SK-N-SH (cell line): Measurements from ENCODE around the gene SLCO4A1. TPM values are rescaled to one million over a fixed set of nuclear protein-coding genes. Genes with fewer than 3 reads are reported as not detected.

ENCODE experiments used
- CTCF ChIA-PET: fragments of 300-600, 350-600 bp; formaldehyde crosslinking; extraction: SDS; loops from one replicate; lab custom pipeline; 2021; lab: Yijun Ruan, JAX
- POLR2A ChIA-PET: fragments of 350-600 bp; sonication (Branson Sonifier 250); formaldehyde crosslinking; extraction: SDS; loops from one replicate; lab custom pipeline; 2020; ENCODE audit warnings: antibody characterized with exemption, inconsistent platforms; lab: Yijun Ruan, JAX
- DNase-seq: peaks from one replicate; pipeline ENCODE4 v3.0.0; 2012
- H2AFZ ChIP-seq: fragments of 200-600 bp; sonication (generic); 2 replicates; pipeline ENCODE4 v1.8.1; 2016; ENCODE audit warnings: antibody characterized with exemption, mild to moderate bottlenecking, low read depth
- H3F3A ChIP-seq: fragments of 200-600 bp; sonication (generic); replicated peaks from 2 replicates; pipeline ENCODE3; 2016; ENCODE audit warnings: antibody characterized with exemption, mild to moderate bottlenecking; ENCODE audit not compliant: insufficient read depth
- H3K27ac ChIP-seq, 2 experiments: fragments of 200-500 bp in 1 of 2; fragments of 200-600 bp in 1 of 2; sonication (Bioruptor generic) in 1 of 2; sonication (generic), shearing (Covaris generic) in 1 of 2; 2 replicates each; pipeline versions ENCODE4 v1.5.1 to v1.6.1; 2014 to 2016; ENCODE audit warnings: low read depth in 2 of 2, inconsistent platforms in 1 of 2, low read length in 1 of 2, mild to moderate bottlenecking in 1 of 2, mixed read lengths in 1 of 2
- H3K27me3 ChIP-seq: fragments of 200-600 bp; sonication (generic), shearing (Covaris generic); 2 replicates; pipeline ENCODE4 v1.6.1; 2016; ENCODE audit warnings: mixed run types; ENCODE audit not compliant: insufficient read depth
- H3K36me3 ChIP-seq, 2 experiments: fragments of 200-500 bp in 1 of 2; fragments of 200-600 bp in 1 of 2; sonication (Bioruptor generic) in 1 of 2; sonication (generic) in 1 of 2; replicated peaks in 1 of 2; 2 replicates each; pipeline versions ENCODE3 to v1.5.1; 2014 to 2016; ENCODE audit warnings: low read length in 1 of 2, mild to moderate bottlenecking in 1 of 2; ENCODE audit not compliant: insufficient read depth in 2 of 2, control insufficient read depth in 1 of 2
- H3K4me1 ChIP-seq, 2 experiments: fragments of 200-500 bp in 1 of 2; fragments of 200-600 bp in 1 of 2; sonication (Bioruptor generic) in 1 of 2; sonication (generic), shearing (Covaris generic) in 1 of 2; 2 replicates each; pipeline versions ENCODE4 v1.5.1 to v1.6.1; 2014 to 2016; ENCODE audit warnings: low read depth in 1 of 2, low read length in 1 of 2, mixed run types in 1 of 2; ENCODE audit not compliant: insufficient read depth in 2 of 2, control insufficient read depth in 1 of 2
- H3K4me2 ChIP-seq: fragments of 200-600 bp; sonication (generic), shearing (Covaris generic); 2 replicates; pipeline ENCODE4 v1.6.1; 2017; ENCODE audit warnings: mixed run types
- H3K4me3 ChIP-seq, 2 experiments: fragments of 200-500 bp in 1 of 2; fragments of 200-600 bp in 1 of 2; sonication (Bioruptor generic) in 1 of 2; sonication (generic), shearing (Covaris generic) in 1 of 2; 2 replicates each; pipeline versions ENCODE4 v1.5.1 to v1.8.1; 2014 to 2016; ENCODE audit warnings: low read depth in 2 of 2, inconsistent platforms in 1 of 2, low read length in 1 of 2, mild to moderate bottlenecking in 1 of 2, mixed read lengths in 1 of 2, moderate library complexity in 1 of 2
- H3K79me2 ChIP-seq: fragments of 200-600 bp; sonication (generic); 2 replicates; pipeline ENCODE4 v1.8.1; 2017; ENCODE audit warnings: mild to moderate bottlenecking; ENCODE audit not compliant: insufficient read depth
- H3K9ac ChIP-seq: fragments of 200-600 bp; sonication (generic); 2 replicates; pipeline ENCODE4 v1.6.1; 2017; ENCODE audit warnings: mixed run types
- H3K9me2 ChIP-seq: fragments of 200-600 bp; sonication (generic); 2 replicates; pipeline ENCODE4 v1.6.1; 2017; ENCODE audit warnings: mixed run types
- H3K9me3 ChIP-seq: fragments of 200-600 bp; sonication (generic); 2 replicates; pipeline ENCODE4 v1.6.1; 2017; ENCODE audit warnings: mixed run types, mild to moderate bottlenecking, moderate library complexity
- H4K20me1 ChIP-seq: fragments of 200-600 bp; sonication (generic); 2 replicates; pipeline ENCODE4 v1.6.1; 2017; ENCODE audit warnings: mild to moderate bottlenecking, mixed run types; ENCODE audit not compliant: insufficient read depth
- ELF1 ChIP-seq: IDR thresholded peaks from 2 replicates; pipeline ENCODE4 v1.4.0; 2012
- EP300 ChIP-seq, 2 experiments: IDR thresholded peaks; 2 replicates each; pipeline versions ENCODE4 v1.4.0 to v1.6.1; 2012; ENCODE audit warnings: borderline replicate concordance in 1 of 2, low read depth in 1 of 2, low read length in 1 of 2
- FOXJ3 ChIP-seq: sonication (generic); formaldehyde crosslinking; IDR thresholded peaks from 2 replicates; pipeline ENCODE4 v1.5.1; 2020; ENCODE audit warnings: mild to moderate bottlenecking, missing genetic modification reagents
- FOXM1 ChIP-seq: IDR thresholded peaks from 2 replicates; pipeline ENCODE4 v1.4.0; 2012; ENCODE audit warnings: low read depth, mild to moderate bottlenecking
- GATA2 ChIP-seq: sonication (generic); formaldehyde crosslinking; IDR thresholded peaks from 2 replicates; pipeline ENCODE4 v1.5.0; 2020; ENCODE audit warnings: mild to moderate bottlenecking, missing genetic modification reagents
- JUND ChIP-seq: IDR thresholded peaks from 2 replicates; pipeline ENCODE4 v1.4.0; 2012
- MAX ChIP-seq: IDR thresholded peaks from 2 replicates; pipeline ENCODE4 v1.4.0; 2012; ENCODE audit warnings: low read depth
- NFIC ChIP-seq: IDR thresholded peaks from 2 replicates; pipeline ENCODE4 v1.4.0; 2012; ENCODE audit warnings: borderline replicate concordance
- PBX3 ChIP-seq: IDR thresholded peaks from 2 replicates; pipeline ENCODE4; 2012
- POLR2AphosphoS5 ChIP-seq: IDR thresholded peaks from 2 replicates; pipeline ENCODE4 v1.6.1; 2012; ENCODE audit warnings: low read depth, low read length
- REST ChIP-seq: IDR thresholded peaks from 2 replicates; pipeline ENCODE4 v1.6.1; 2012; ENCODE audit warnings: mild to moderate bottlenecking, low read depth, low read length, moderate library complexity
- RFX5 ChIP-seq: IDR thresholded peaks from 2 replicates; pipeline ENCODE4 v1.6.1; 2012; ENCODE audit warnings: mild to moderate bottlenecking, improper control_type of control experiment, low read length
- RXRA ChIP-seq: IDR thresholded peaks from 2 replicates; pipeline ENCODE4 v1.4.0; 2012; ENCODE audit warnings: low read depth, mild to moderate bottlenecking, borderline replicate concordance
- SIN3A ChIP-seq: IDR thresholded peaks from 2 replicates; pipeline ENCODE4 v1.6.1; 2012; ENCODE audit warnings: low read depth, mild to moderate bottlenecking, low read length, moderate library complexity, borderline replicate concordance
- TCF12 ChIP-seq: IDR thresholded peaks from 2 replicates; pipeline ENCODE4 v1.4.0; 2012
- TEAD4 ChIP-seq: IDR thresholded peaks from 2 replicates; pipeline ENCODE4 v1.4.0; 2012; ENCODE audit warnings: mild to moderate bottlenecking, borderline replicate concordance; ENCODE audit not compliant: insufficient read depth
- USF2 ChIP-seq: fragments of 150-350 bp; IDR thresholded peaks from 2 replicates; pipeline ENCODE4 v1.6.1; 2017; ENCODE audit warnings: antibody characterized with exemption, low read length, low read depth, borderline replicate concordance
- WGBS: methylation state at CpG from one replicate; pipeline ENCODE4 v1.1.6; 2017; ENCODE audit warnings: low lambda C conversion rate; 5-methylcytosine and 5-hydroxymethylcytosine counted together
- polyA plus RNA-seq, 3 experiments: library from polyadenylated mRNA; depleted of rRNA; stranded (reverse); fragments of >200 nt; gene quantifications; 2 replicates each; pipeline ENCODE4 v1.2.3, GENCODE V29; 2012

Gene SLCO4A1
- polyA plus RNA-seq, 1 of the 3 experiments (the other 2 are of a cell fraction), result 0.33 TPM

GRCh38 chr20:62714006-62714405 lies 71.7 kb downstream of the SLCO4A1 start (continued):
- TF ChIP-seq NFIC, result no peak
- TF ChIP-seq PBX3, result no peak
- TF ChIP-seq JUND, result no peak
- TF ChIP-seq, all 33 proteins: peak for 0

GRCh38 chr20:62714799-62715198 lies 72.5 kb downstream of the SLCO4A1 start:
- no peak overlapping the region for H2AFZ ChIP-seq
- ChIA-PET CTCF (interaction anchor here (1.1 to 1.2 kb wide), 2 partner anchors 37 to 50 kb away, joined by 3 read pairs; no protein-coding TSS in a partner anchor), POLR2A (no interaction called here)
- H3K27me3 ChIP-seq, result peaks cover 14% of the 10 kb centered on the region
- H3K9me3 ChIP-seq, result no peaks in the 10 kb centered on the region
- TF ChIP-seq ELF1, result no peak
- TF ChIP-seq GATA2 (CRISPR knock-in tag), result no peak
- TF ChIP-seq EP300 (IDR thresholded peaks at IDR 0.05; ENCODE audit: borderline replicate concordance in 1 of 2, low read depth in 1 of 2, low read length in 1 of 2), result no peak
- no peak for TF ChIP-seq TCF12
- no peak for TF ChIP-seq TEAD4
- TF ChIP-seq NFIC, result no peak
- no peak for TF ChIP-seq RXRA
- no peak for TF ChIP-seq USF2
- no peak for TF ChIP-seq FOXJ3 (CRISPR knock-in tag)
- TF ChIP-seq REST, result no peak
- no peak for TF ChIP-seq PBX3
- no peak for TF ChIP-seq RFX5
- no peak for TF ChIP-seq FOXM1
- no peak for TF ChIP-seq MAX
- TF ChIP-seq JUND, result no peak
- TF ChIP-seq POLR2AphosphoS5, result no peak
- no peak for TF ChIP-seq SIN3A
- no peaks in the 10 kb centered on the region for H3K9me2 ChIP-seq
- no peak overlapping the region for H3K9ac ChIP-seq
- no peak overlapping the region for H3K4me3 ChIP-seq
- H3K79me2 ChIP-seq, result no peaks in the 10 kb centered on the region
- peaks cover 0 to 14% of the 10 kb centered on the region in 2 experiments; a peak in 2 of 4 replicates for H3K4me1 ChIP-seq
- no peaks in the 10 kb centered on the region for H4K20me1 ChIP-seq
- no peak for DNase-seq
- no peak overlapping the region for H3K27ac ChIP-seq
- H3K4me2 ChIP-seq, result no peak overlapping the region
- WGBS, result 94% methylated on average over 6 of the region's 6 CpGs
- peaks cover 4% of the 10 kb centered on the region for H3F3A ChIP-seq
- no peaks in the 10 kb centered on the region for H3K36me3 ChIP-seq
